K562 (cell line): ENCODE measurements around the gene CFDP1. TPM values are rescaled to one million over a fixed set of nuclear protein-coding genes. Genes with fewer than 3 reads are reported as not detected.

ENCODE experiments used
- ATAC-seq: fragments of 200-7000 bp; cut with Tn5 transposase; 3 replicates; pipeline ENCODE4 v1.9.1; 2020; ENCODE audit warnings: moderate library complexity
- BruUV-seq: library from RNA; stranded (reverse); fragments of 400-500 nt; replicated peaks from 2 replicates; lab custom pipeline; 2021; lab: Mats Ljungman, UMichigan
- CTCF ChIA-PET: fragments of 300-600 bp; formaldehyde crosslinking; extraction: SDS; loops from one replicate; lab custom pipeline; 2021; ENCODE audit warnings: low intra/inter-chr PET ratio; lab: Yijun Ruan, JAX
- POLR2A ChIA-PET: fragments of 300-600, 350-650 bp; sonication (Branson Sonifier 250); formaldehyde crosslinking; extraction: SDS; loops from one replicate; lab custom pipeline; 2021; ENCODE audit warnings: antibody characterized with exemption, inconsistent platforms; lab: Yijun Ruan, JAX
- DNase-seq, 4 experiments: peaks; one replicate each; pipeline versions ENCODE4 v3.0.0 to v3.0.0-alpha.2; 2011 to 2018; ENCODE audit warnings: low spot score in 3 of 4, mixed read lengths in 3 of 4; ENCODE audit errors: extremely low read depth in 1 of 4
- FAIRE-seq: peaks from 2 replicates; lab custom pipeline; 2011; peaks lifted over from hg19 to GRCh38; lab: Jason Lieb, UNC
- H2AFZ ChIP-seq: 2 replicates; pipeline ENCODE4 v1.6.0; 2011; ENCODE audit warnings: low read depth, low read length, control low read depth, inconsistent platforms
- H3K27ac ChIP-seq: fragments of 200-600 bp; 3 replicates; pipeline ENCODE4 v1.8.0; 2011; ENCODE audit warnings: low read depth, mild to moderate bottlenecking, control low read depth, inconsistent platforms, low read length, moderate library complexity, mixed read lengths; ENCODE audit errors: extremely low read depth
- H3K27me3 ChIP-seq, 2 experiments: fragments of 300-600 bp in 1 of 2; 2 replicates in 1 of 2; 3 replicates in 1 of 2; pipeline versions ENCODE4 v1.6.0 to v1.8.0; 2011; ENCODE audit warnings: inconsistent platforms in 2 of 2, low read length in 2 of 2, mild to moderate bottlenecking in 1 of 2, mixed read lengths in 1 of 2, moderate library complexity in 1 of 2; ENCODE audit not compliant: control insufficient read depth in 2 of 2, insufficient read depth in 2 of 2
- H3K36me3 ChIP-seq: fragments of 300-600 bp; 3 replicates; pipeline ENCODE4 v1.8.0; 2011; ENCODE audit warnings: mild to moderate bottlenecking, low read length, inconsistent platforms; ENCODE audit not compliant: control insufficient read depth, insufficient read depth
- H3K4me1 ChIP-seq, 2 experiments: fragments of 200-600 bp in 1 of 2; replicated peaks in 1 of 2; 2 replicates in 1 of 2; 3 replicates in 1 of 2; pipeline versions ENCODE4 v1.5.1 to v1.8.0; 2011; ENCODE audit warnings: inconsistent platforms in 2 of 2, low read length in 2 of 2, mild to moderate bottlenecking in 1 of 2, mixed read lengths in 1 of 2, moderate library complexity in 1 of 2; ENCODE audit not compliant: control insufficient read depth in 2 of 2, insufficient read depth in 2 of 2
- H3K4me2 ChIP-seq: 2 replicates; pipeline ENCODE4 v1.6.1; 2011; ENCODE audit warnings: low read length, control low read depth, inconsistent platforms, mixed read lengths; ENCODE audit not compliant: insufficient read depth
- H3K4me3 ChIP-seq: fragments of 200-600 bp; sonication (generic), shearing (Covaris generic); 2 replicates; pipeline ENCODE4 v1.5.1; 2016; ENCODE audit warnings: control low read depth, inconsistent platforms
- H3K79me2 ChIP-seq: fragments of 200-600 bp; 3 replicates; pipeline ENCODE4 v1.8.0; 2011; ENCODE audit warnings: low read length, inconsistent platforms; ENCODE audit not compliant: control insufficient read depth, insufficient read depth
- H3K9ac ChIP-seq, 2 experiments: 2 replicates each; pipeline versions ENCODE4 v1.6.0 to v1.6.1; 2011; ENCODE audit warnings: low read depth in 2 of 2, low read length in 2 of 2, control low read depth in 1 of 2, inconsistent platforms in 1 of 2, mild to moderate bottlenecking in 1 of 2, mixed read lengths in 1 of 2; ENCODE audit not compliant: insufficient read depth in 1 of 2
- H3K9me1 ChIP-seq: one replicate; pipeline ENCODE4 v1.6.0; 2011; ENCODE audit warnings: inconsistent platforms, mild to moderate bottlenecking, low read length, moderate library complexity; ENCODE audit not compliant: control insufficient read depth, insufficient read depth
- H3K9me3 ChIP-seq: replicated peaks from 2 replicates; pipeline ENCODE4 v1.5.1; 2011; ENCODE audit warnings: low read depth, low read length, inconsistent platforms; ENCODE audit not compliant: control insufficient read depth, insufficient read depth
- H4K20me1 ChIP-seq: replicated peaks from 2 replicates; pipeline ENCODE4 v1.6.1; 2011; ENCODE audit warnings: low read length, inconsistent platforms, mixed read lengths; ENCODE audit not compliant: control insufficient read depth, insufficient read depth
- CBX8 ChIP-seq: fragments of 200-600 bp; sonication (generic); IDR thresholded peaks from 2 replicates; pipeline ENCODE4 v1.6.1; 2012; ENCODE audit warnings: borderline replicate concordance, mixed run types, low read depth, mild to moderate bottlenecking, moderate library complexity, mixed read lengths, low read length, control low read depth, inconsistent platforms; ENCODE audit not compliant: poor library complexity, severe bottlenecking; ENCODE audit errors: extremely low read depth
- CSDE1 ChIP-seq, 2 experiments: fragments of 450-650 bp; IDR thresholded peaks; 2 replicates each; pipeline ENCODE4 v1.6.1; 2016; ENCODE audit warnings: mild to moderate bottlenecking in 1 of 2
- EHMT2 ChIP-seq: fragments of 450-650 bp; IDR thresholded peaks from 2 replicates; pipeline ENCODE4 v1.6.1; 2018; ENCODE audit warnings: antibody characterized with exemption
- IFI16 ChIP-seq: fragments of 250-450 bp; sonication (Bioruptor Pico); IDR thresholded peaks from 2 replicates; pipeline ENCODE4 v2.1.2; 2022; ENCODE audit warnings: mild to moderate bottlenecking, inconsistent platforms
- MCM2 ChIP-seq: fragments of 450-650 bp; IDR thresholded peaks from 2 replicates; pipeline ENCODE4 v1.6.1; 2017; ENCODE audit warnings: low read depth, mild to moderate bottlenecking
- MXI1 ChIP-seq: IDR thresholded peaks from 2 replicates; pipeline ENCODE4 v1.6.1; 2011; ENCODE audit warnings: low read depth, mild to moderate bottlenecking, improper control_type of control experiment, low read length
- PHF20 ChIP-seq: fragments of 450-650 bp; IDR thresholded peaks from 2 replicates; pipeline ENCODE4 v1.6.1; 2018; ENCODE audit not compliant: partially characterized antibody
- SMAD1 ChIP-seq: fragments of 150-350 bp; IDR thresholded peaks from 2 replicates; pipeline ENCODE4 v1.6.1; 2014; ENCODE audit warnings: low read length, low read depth; ENCODE audit not compliant: partially characterized antibody
- SMAD3 ChIP-seq: fragments of 450-650 bp; formaldehyde crosslinking; conservative IDR thresholded peaks from 2 replicates; pipeline ENCODE4 v1.4.0; 2020; ENCODE audit warnings: mild to moderate bottlenecking
- TGIF2 ChIP-seq: sonication (generic); formaldehyde crosslinking; IDR thresholded peaks from 2 replicates; pipeline ENCODE4 v1.8.1; 2022; ENCODE audit warnings: mild to moderate bottlenecking, missing genetic modification reagents, moderate library complexity
- ZNF143 ChIP-seq: sonication (generic); formaldehyde crosslinking; IDR thresholded peaks from 2 replicates; pipeline ENCODE4 v1.9.0; 2022; ENCODE audit warnings: mild to moderate bottlenecking, missing genetic modification reagents
- ZNF436 ChIP-seq: fragments of 250-450, 450-650 bp; sonication (Bioruptor Pico); formaldehyde crosslinking; IDR thresholded peaks from 2 replicates; pipeline ENCODE4 v1.7.0; 2020; ENCODE audit warnings: mild to moderate bottlenecking
- ZNF639 ChIP-seq, 2 experiments: fragments of 200-800 bp in 1 of 2; sonication (Bioruptor generic) in 1 of 2; sonication (generic) in 1 of 2; formaldehyde crosslinking in 1 of 2; IDR thresholded peaks in 1 of 2; conservative IDR thresholded peaks in 1 of 2; 2 replicates each; pipeline versions ENCODE4 v1.5.0 to v1.6.1; 2016 to 2020; ENCODE audit warnings: missing compliant biosample characterization in 1 of 2, missing genetic modification characterization in 1 of 2, missing genetic modification reagents in 1 of 2
- WGBS: fragments of 100-300 bp; shearing (Covaris generic); methylation state at CpG from one replicate; pipeline ENCODE4 v1.1.6; 2016; ENCODE audit warnings: low coverage, mixed read lengths; ENCODE audit not compliant: insufficient coverage; ENCODE audit errors: missing lambda C conversion rate; 5-methylcytosine and 5-hydroxymethylcytosine counted together
- in situ Hi-C: fragments of 300-500 bp; cut with MboI; formaldehyde crosslinking; loops from 4 replicates; pipeline ENCODE4 v1.15.0; 2018; ENCODE audit warnings: inconsistent platforms, mixed read lengths
- intact Hi-C: fragments of 100-400 bp; cut with micrococcal nuclease; formaldehyde crosslinking; loops from 2 replicates; pipeline ENCODE4 v1.14.2; 2022
- polyA plus RNA-seq, 8 experiments: library from polyadenylated mRNA; depleted of rRNA in 4 of 8; stranded (reverse) in 5 of 8; unstranded in 3 of 8; fragments of >200 nt; fragmentation: Nextera tagmentation in 2 of 8; fragmentation: Illumina TruSeq in 1 of 8; extraction: Ambion mirVana in 2 of 8; extraction: Trizol in 1 of 8; gene quantifications; 2 replicates each; pipeline versions ENCODE4 v1.2.1 to v1.2.3, GENCODE V29; 2011 to 2014; ENCODE audit warnings: inconsistent platforms in 1 of 8, missing spikeins in 1 of 8
- total RNA-seq, 7 experiments: library from RNA; depleted of rRNA in 6 of 7; stranded (reverse); fragments of >200 nt in 6 of 7; fragmentation: Illumina TruSeq in 2 of 7; extraction: Trizol in 2 of 7; gene quantifications; 2 replicates each; pipeline versions ENCODE4 v1.2.1 to v1.2.3, GENCODE V29; 2011 to 2021; ENCODE audit warnings: low replicate concordance in 1 of 7

CFDP1 gene
- total and polyA plus RNA-seq, 9 of the 15 experiments (the other 6 are each of a cell fraction or from before 2014, with no cell fraction given) = 31.5 to 78.4 (median 61.7) TPM

- no peak for TF ChIP-seq PHF20
- no peak for TF ChIP-seq CSDE1 (IDR thresholded peaks at IDR 0.05)
- TF ChIP-seq MXI1 = no peak
- TF ChIP-seq EHMT2 = no peak
These were observed 90.0 kb downstream of the CFDP1 start (continued) for GRCh38 chr16:75343286-75343685.

GRCh38 chr16:75342308-75342811, 90.9 kb downstream of the CFDP1 start:
- DNase-seq (no peak), FAIRE-seq (no peak), ATAC-seq (no peak)
- TF ChIP-seq SMAD3 = no peak
- no peak for TF ChIP-seq ZNF436 (CRISPR knock-in tag)
- no peak for TF ChIP-seq SMAD1
- no peak for TF ChIP-seq IFI16 (CRISPR knock-in tag)
- no peak for TF ChIP-seq ZNF639 (CRISPR knock-in tag; conservative IDR thresholded peaks at IDR 0.05 in 1 of 2, IDR thresholded peaks at IDR 0.05 in 1 of 2)
- TF ChIP-seq CBX8 = no peak
- no peak for TF ChIP-seq ZNF143 (CRISPR knock-in tag)
- TF ChIP-seq MCM2 = no peak
- no peak for TF ChIP-seq TGIF2
- POLR2A ChIA-PET = no interaction called here
- no peak overlapping the region for H2AFZ ChIP-seq
- H4K20me1 ChIP-seq = no peaks in the 10 kb centered on the region
- no peaks in the 10 kb centered on the region for H3K27me3 ChIP-seq
- no peaks in the 10 kb centered on the region for H3K4me1 ChIP-seq
- WGBS = 64% methylated on average over 2 of the region's 2 CpGs
- H3K9me1 ChIP-seq = no peaks in the 10 kb centered on the region
- peaks cover 7% of the 10 kb centered on the region; the same call in 2 of the 3 replicates for H3K36me3 ChIP-seq
- no peak overlapping the region for H3K4me2 ChIP-seq
- H3K27ac ChIP-seq = no peak overlapping the region
- no peaks in the 10 kb centered on the region for H3K79me2 ChIP-seq
- intact Hi-C loops (no loop called here), in situ Hi-C loops (no loop called here)
- BruUV-seq = no TSS peak
- no peak overlapping the region for H3K4me3 ChIP-seq
- no peaks in the 10 kb centered on the region for H3K9me3 ChIP-seq
- no peak overlapping the region for H3K9ac ChIP-seq
- CTCF ChIA-PET = no interaction called here
